ENCODE data around the gene MRO. TPM values are rescaled to one million over a fixed set of nuclear protein-coding genes. Genes with fewer than 3 reads are reported as not detected.

MRO gene
- polyA plus RNA-seq, 1 experiment, result 0.06 TPM

- Histone ChIP-seq H3K27me3 (ENCODE audit: control insufficient read depth, insufficient read depth, low read length) (peaks cover 5% of the 10 kb centered on the region), H3K27ac (ENCODE audit: low read depth, low read length) (no peak overlapping the region), H3K9me3 (ENCODE audit: control insufficient read depth, insufficient read depth, low read length) (no peaks in the 10 kb centered on the region), H3K4me3 (ENCODE audit: low read depth, low read length) (no peak overlapping the region)
- TF ChIP-seq, protein P1, sequence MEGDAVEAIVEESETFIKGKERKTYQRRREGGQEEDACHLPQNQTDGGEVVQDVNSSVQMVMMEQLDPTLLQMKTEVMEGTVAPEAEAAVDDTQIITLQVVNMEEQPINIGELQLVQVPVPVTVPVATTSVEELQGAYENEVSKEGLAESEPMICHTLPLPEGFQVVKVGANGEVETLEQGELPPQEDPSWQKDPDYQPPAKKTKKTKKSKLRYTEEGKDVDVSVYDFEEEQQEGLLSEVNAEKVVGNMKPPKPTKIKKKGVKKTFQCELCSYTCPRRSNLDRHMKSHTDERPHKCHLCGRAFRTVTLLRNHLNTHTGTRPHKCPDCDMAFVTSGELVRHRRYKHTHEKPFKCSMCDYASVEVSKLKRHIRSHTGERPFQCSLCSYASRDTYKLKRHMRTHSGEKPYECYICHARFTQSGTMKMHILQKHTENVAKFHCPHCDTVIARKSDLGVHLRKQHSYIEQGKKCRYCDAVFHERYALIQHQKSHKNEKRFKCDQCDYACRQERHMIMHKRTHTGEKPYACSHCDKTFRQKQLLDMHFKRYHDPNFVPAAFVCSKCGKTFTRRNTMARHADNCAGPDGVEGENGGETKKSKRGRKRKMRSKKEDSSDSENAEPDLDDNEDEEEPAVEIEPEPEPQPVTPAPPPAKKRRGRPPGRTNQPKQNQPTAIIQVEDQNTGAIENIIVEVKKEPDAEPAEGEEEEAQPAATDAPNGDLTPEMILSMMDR (IDR thresholded peaks at IDR 0.05; ENCODE audit: low read depth, low read length), result no peak
- ChIA-PET CTCF (no interaction called here), POLR2A (interaction anchor here (0.6 kb wide), 1 partner anchor 262 kb away, joined by 5 read pairs; no protein-coding TSS in a partner anchor)
- no peak for DNase-seq (ENCODE audit: low read depth, low spot score)
Observed at GRCh38 chr18:50826027-50826426, 6.2 kb upstream of the MRO start.

DNA sequence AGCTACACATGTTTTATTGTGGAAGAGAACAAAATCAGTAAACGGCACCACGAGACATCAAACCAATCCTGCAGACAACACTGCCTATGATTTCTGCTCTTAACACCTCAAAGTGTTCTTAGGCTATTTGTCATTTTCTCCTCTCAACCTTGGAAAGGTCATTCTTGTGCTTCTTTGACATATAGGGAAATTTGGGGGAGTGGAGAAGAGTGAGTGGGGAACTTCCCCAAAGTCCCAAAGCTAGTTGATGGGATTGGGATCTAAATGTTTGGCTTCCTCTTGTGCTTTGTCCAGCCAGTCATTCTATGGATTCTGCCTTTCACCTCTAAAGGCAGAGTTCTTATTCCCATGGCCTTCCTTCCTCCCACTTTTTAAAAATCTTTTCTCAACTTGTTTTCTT, 5.8 kb upstream of the MRO start:
- TF ChIP-seq, protein P1 (IDR thresholded peaks at IDR 0.05; ENCODE audit: low read depth, low read length), result no peak
- POLR2A ChIA-PET, result interaction anchor here (0.6 kb wide), 1 partner anchor 262 kb away, joined by 5 read pairs; no protein-coding TSS in a partner anchor
- no peak for DNase-seq (ENCODE audit: low read depth, low spot score)
- Histone ChIP-seq H3K27ac (ENCODE audit: low read depth, low read length) (no peak overlapping the region), H3K4me3 (ENCODE audit: low read depth, low read length) (no peak overlapping the region), H3K9me3 (ENCODE audit: control insufficient read depth, insufficient read depth, low read length) (no peaks in the 10 kb centered on the region), H3K27me3 (ENCODE audit: control insufficient read depth, insufficient read depth, low read length) (peaks cover 5% of the 10 kb centered on the region)
- CTCF ChIA-PET, result interaction anchor here (0.6 kb wide), 1 partner anchor 224 kb away, joined by 3 read pairs; no protein-coding TSS in a partner anchor

DNA sequence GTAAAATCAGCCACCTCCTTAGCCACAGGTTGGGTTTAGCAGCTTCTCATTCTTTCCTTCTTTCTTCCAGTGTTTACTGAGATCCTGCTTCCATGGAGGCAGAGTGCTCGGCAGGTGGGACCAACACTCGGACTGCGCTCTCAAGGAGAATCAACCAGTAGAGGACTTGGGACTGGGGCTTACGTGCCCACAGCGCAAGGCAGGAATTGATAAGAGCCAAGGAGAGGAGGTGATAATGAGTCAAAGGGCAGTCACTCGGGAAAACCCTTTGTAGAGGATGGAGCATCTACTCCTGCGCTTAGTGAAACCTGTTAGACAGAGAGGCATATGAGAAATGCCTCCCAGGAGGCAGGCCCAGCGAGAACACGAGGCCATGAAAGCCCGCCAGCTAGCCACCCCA, 2.9 kb upstream of the MRO start:
- H3K27me3 ChIP-seq (ENCODE audit: control insufficient read depth, insufficient read depth, low read length), result peaks cover 7% of the 10 kb centered on the region
- ChIA-PET POLR2A (no interaction called here), CTCF (interaction anchor here (1.4 kb wide), 1 partner anchor 229 kb away, joined by 4 read pairs; no protein-coding TSS in a partner anchor)
- H3K27ac ChIP-seq (ENCODE audit: low read depth, low read length), result no peak overlapping the region
- TF ChIP-seq, protein P1 (IDR thresholded peaks at IDR 0.05; ENCODE audit: low read depth, low read length), result no peak
- H3K9me3 ChIP-seq (ENCODE audit: control insufficient read depth, insufficient read depth, low read length), result no peaks in the 10 kb centered on the region
- H3K4me3 ChIP-seq (ENCODE audit: low read depth, low read length), result no peak overlapping the region
- DNase-seq (ENCODE audit: low read depth, low spot score), result no peak

- Histone ChIP-seq H3K4me3 (ENCODE audit: low read depth, low read length) (no peak overlapping the region), H3K27me3 (ENCODE audit: control insufficient read depth, insufficient read depth, low read length) (peaks cover 5% of the 10 kb centered on the region), H3K27ac (ENCODE audit: low read depth, low read length) (no peak overlapping the region), H3K9me3 (ENCODE audit: control insufficient read depth, insufficient read depth, low read length) (no peaks in the 10 kb centered on the region)
- CTCF ChIA-PET, result interaction anchor here (0.9 to 1.9 kb wide), 15 partner anchors 11 to 245 kb away, joined by 3 to 23 read pairs (median 4); no protein-coding TSS in a partner anchor
- DNase-seq (ENCODE audit: low read depth, low spot score), result no peak
- POLR2A ChIA-PET, result no interaction called here
- TF ChIP-seq, protein P1 (IDR thresholded peaks at IDR 0.05; ENCODE audit: low read depth, low read length), result no peak
Observed at GRCh38 chr18:50820901-50821520, 1.2 kb upstream of the MRO start.

DNA sequence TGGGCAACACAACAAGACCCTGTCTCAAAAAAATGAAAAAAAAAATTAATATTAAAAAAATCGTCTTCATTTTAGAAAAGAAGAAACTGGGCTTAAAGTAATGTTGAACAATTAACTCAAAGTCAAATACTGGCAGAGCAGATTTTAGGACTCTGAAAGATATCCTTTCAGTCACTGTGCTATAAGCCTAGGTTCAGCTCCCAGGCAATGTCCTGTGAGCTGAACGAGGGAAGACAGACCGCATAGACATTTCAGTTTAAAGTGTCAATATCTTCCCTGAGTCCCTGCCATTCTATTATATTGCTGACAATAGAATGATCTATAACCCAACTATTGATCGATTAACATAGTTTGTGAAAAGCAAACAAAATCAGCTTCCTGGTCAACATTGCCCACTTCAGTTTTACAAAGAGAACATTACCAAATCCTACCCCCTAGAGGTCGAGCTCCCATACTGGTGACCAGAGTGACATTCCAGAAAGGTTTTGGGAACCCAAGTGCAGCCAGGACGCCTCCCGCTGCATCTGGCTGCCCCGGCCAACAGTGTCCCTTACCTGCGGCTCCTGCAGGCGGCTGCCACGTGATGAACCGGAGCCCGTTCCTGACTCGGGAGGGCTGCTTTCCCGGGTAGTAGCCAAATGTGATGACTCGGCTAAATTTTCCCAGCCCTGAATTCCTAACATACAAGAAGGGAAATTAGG, 639 bp downstream of the MRO start:
- Histone ChIP-seq H3K4me3 (ENCODE audit: low read depth, low read length) (peak overlapping the region; percentile 54), H3K9me3 (ENCODE audit: control insufficient read depth, insufficient read depth, low read length) (no peaks in the 10 kb centered on the region), H3K27me3 (ENCODE audit: control insufficient read depth, insufficient read depth, low read length) (peaks cover 8% of the 10 kb centered on the region), H3K27ac (ENCODE audit: low read depth, low read length) (no peak overlapping the region)
- DNase-seq (ENCODE audit: low read depth, low spot score), result no peak
- ChIA-PET POLR2A (interaction anchor here (0.6 kb wide), 1 partner anchor 236 kb away, joined by 3 read pairs; no protein-coding TSS in a partner anchor), CTCF (interaction anchor here (1.0 to 2.6 kb wide), 9 partner anchors 11 to 252 kb away, joined by 3 to 19 read pairs (median 5); partner anchors contain the start of gene ME2)
- TF ChIP-seq, protein P1 (IDR thresholded peaks at IDR 0.05; ENCODE audit: low read depth, low read length), result no peak
